CD14-positive monocyte (primary cell): Measurements from ENCODE around the gene RSPO3. TPM values are rescaled to one million over a fixed set of nuclear protein-coding genes. Genes with fewer than 3 reads are reported as not detected.

Experiments
- DNase-seq, 3 donors: peaks; one replicate each; pipeline ENCODE4 v3.0.0-alpha.2; 2011 to 2022
- H2AFZ ChIP-seq: 2 replicates; pipeline ENCODE4 v1.6.0; 2012; ENCODE audit warnings: mild to moderate bottlenecking, low read depth, low read length, inconsistent platforms; ENCODE audit not compliant: insufficient read depth, poor library complexity, severe bottlenecking
- H3K27ac ChIP-seq, 2 donors: 1 replicate in 1 of 2; 2 replicates in 1 of 2; pipeline ENCODE4 v1.5.1; 2012 to 2013; ENCODE audit warnings: low read length in 2 of 2, control low read depth in 1 of 2, inconsistent platforms in 1 of 2, low read depth in 1 of 2, mild to moderate bottlenecking in 1 of 2
- H3K27me3 ChIP-seq, 2 donors: one replicate each; pipeline versions ENCODE4 v1.6.0 to v1.6.1; 2011 to 2013; ENCODE audit warnings: low read length in 2 of 2; ENCODE audit not compliant: control insufficient read depth in 2 of 2, insufficient read depth in 2 of 2
- H3K36me3 ChIP-seq, 2 donors: replicated peaks in 1 of 2; 1 replicate in 1 of 2; 2 replicates in 1 of 2; pipeline versions ENCODE4 v1.5.1 to v1.6.1; 2012 to 2013; ENCODE audit warnings: low read length in 2 of 2, control low read depth in 1 of 2, inconsistent platforms in 1 of 2, mild to moderate bottlenecking in 1 of 2; ENCODE audit not compliant: insufficient read depth in 2 of 2, control insufficient read depth in 1 of 2
- H3K4me1 ChIP-seq, 2 donors: 1 replicate in 1 of 2; 2 replicates in 1 of 2; pipeline versions ENCODE4 v1.5.1 to v1.6.1; 2012 to 2013; ENCODE audit warnings: low read length in 2 of 2, control low read depth in 1 of 2, inconsistent platforms in 1 of 2, mild to moderate bottlenecking in 1 of 2, moderate library complexity in 1 of 2; ENCODE audit not compliant: insufficient read depth in 2 of 2, control insufficient read depth in 1 of 2
- H3K4me2 ChIP-seq: replicated peaks from 2 replicates; pipeline ENCODE3; 2012; ENCODE audit warnings: low read length, moderate library complexity, mild to moderate bottlenecking; ENCODE audit not compliant: poor library complexity, severe bottlenecking; ENCODE audit errors: extremely low read depth
- H3K4me3 ChIP-seq, 3 experiments: fragments of 200-600 bp in 1 of 3; sonication (generic) in 1 of 3; replicated peaks in 1 of 3; 1 replicate in 2 of 3; 2 replicates in 1 of 3; pipeline ENCODE4 v1.5.1; 2011 to 2013; ENCODE audit warnings: low read length in 3 of 3, mild to moderate bottlenecking in 3 of 3, control low read depth in 2 of 3, low read depth in 2 of 3, inconsistent platforms in 1 of 3, moderate library complexity in 1 of 3
- H3K79me2 ChIP-seq: 2 replicates; pipeline ENCODE4 v1.6.0; 2012; ENCODE audit warnings: mild to moderate bottlenecking, control low read depth, inconsistent platforms, low read length, moderate library complexity; ENCODE audit not compliant: insufficient read depth
- H3K9ac ChIP-seq: 2 replicates; pipeline ENCODE4 v1.6.0; 2017; ENCODE audit warnings: low read length, mild to moderate bottlenecking; ENCODE audit not compliant: insufficient read depth, poor library complexity, severe bottlenecking
- H3K9me3 ChIP-seq, 2 donors: replicated peaks in 1 of 2; 1 replicate in 1 of 2; 2 replicates in 1 of 2; pipeline versions ENCODE4 v1.5.1 to v1.6.1; 2012 to 2013; ENCODE audit warnings: low read length in 2 of 2, control low read depth in 1 of 2; ENCODE audit not compliant: control insufficient read depth in 1 of 2, insufficient read depth in 1 of 2
- H4K20me1 ChIP-seq: 2 replicates; pipeline ENCODE4 v1.6.0; 2012; ENCODE audit warnings: mild to moderate bottlenecking, low read length, control low read depth, moderate library complexity; ENCODE audit not compliant: insufficient read depth
- H3K27ac Mint-ChIP-seq, 7 donors: one replicate each; pipeline ENCODE4 v1.8.0; 2020; ENCODE audit warnings: mild to moderate bottlenecking in 7 of 7, mixed read lengths in 7 of 7, moderate library complexity in 6 of 7, inconsistent platforms in 2 of 7
- H3K27me3 Mint-ChIP-seq, 3 donors: one replicate each; pipeline ENCODE4 v1.8.0; 2021 to 2022; ENCODE audit warnings: low read depth in 3 of 3, mild to moderate bottlenecking in 3 of 3, mixed read lengths in 3 of 3, moderate library complexity in 3 of 3, inconsistent platforms in 1 of 3
- H3K36me3 Mint-ChIP-seq, 2 donors: one replicate each; pipeline ENCODE4 v1.8.0; 2020; ENCODE audit warnings: mixed read lengths in 2 of 2, inconsistent platforms in 1 of 2, mild to moderate bottlenecking in 1 of 2
- H3K4me1 Mint-ChIP-seq: one replicate; pipeline ENCODE4 v1.8.0; 2020; ENCODE audit warnings: mild to moderate bottlenecking, mixed read lengths
- H3K4me3 Mint-ChIP-seq, 2 donors: one replicate each; pipeline ENCODE4 v1.8.0; 2020; ENCODE audit warnings: mild to moderate bottlenecking in 2 of 2, mixed read lengths in 2 of 2, moderate library complexity in 1 of 2
- H3K9me3 Mint-ChIP-seq, 7 donors: one replicate each; pipeline ENCODE4 v1.8.0; 2020 to 2022; ENCODE audit warnings: mixed read lengths in 7 of 7, mild to moderate bottlenecking in 6 of 7, moderate library complexity in 6 of 7, inconsistent platforms in 2 of 7
- CTCF ChIP-seq: fragments of 200-600 bp; IDR thresholded peaks from one replicate; pipeline ENCODE4 v1.8.0; 2022; ENCODE audit warnings: antibody characterized with exemption, mild to moderate bottlenecking
- WGBS: methylation state at CpG from one replicate; pipeline ENCODE4 v1.1.5; 2013; ENCODE audit warnings: missing lambda C conversion rate; ENCODE audit not compliant: insufficient coverage; 5-methylcytosine and 5-hydroxymethylcytosine counted together
- intact Hi-C, 2 donors: fragments of 100-400 bp; cut with micrococcal nuclease; formaldehyde crosslinking; loops; one replicate each; pipeline versions ENCODE4 v1.15.0 to v1.15.1; 2023
- polyA plus RNA-seq, 3 donors: library from polyadenylated mRNA; depleted of rRNA in 1 of 3; unstranded in 2 of 3; stranded (reverse) in 1 of 3; fragments of 300-500 nt in 2 of 3; fragments of >200 nt in 1 of 3; fragmentation: Illumina TruSeq in 2 of 3; gene quantifications; 1 replicate in 2 of 3; 2 replicates in 1 of 3; pipeline ENCODE4 v1.2.3, GENCODE V29; 2012 to 2021

RSPO3 gene
- polyA plus RNA-seq, 3 donors, result not detected

GRCh38 chr6:127115084-127115655, 3.3 kb upstream of the RSPO3 start:
- H3K4me2 ChIP-seq, result no peak overlapping the region
- H3K27ac Mint-ChIP-seq, result no peak overlapping the region

GRCh38 chr6:127115746-127116145, 2.7 kb upstream of the RSPO3 start:
- DNase-seq, result no peak
- Histone ChIP-seq H4K20me1 (no peaks in the 10 kb centered on the region), H3K36me3 (no peaks in the 10 kb centered on the region), H3K4me2 (no peak overlapping the region), H2AFZ (no peak overlapping the region), H3K9me3 (peaks cover 0 to 21% of the 10 kb centered on the region in 2 donors), H3K9ac (no peak overlapping the region), H3K79me2 (no peaks in the 10 kb centered on the region), H3K27me3 (peaks cover 52 to 63% of the 10 kb centered on the region in 2 donors), H3K27ac (no peak overlapping the region), H3K4me1 (peaks cover 33 to 37% of the 10 kb centered on the region in 2 donors), H3K4me3 (no peak overlapping the region)
- Mint-ChIP-seq H3K27me3 (peaks cover 59 to 64% (median 63%) of the 10 kb centered on the region in 3 donors), H3K4me1 (peaks cover 34% of the 10 kb centered on the region), H3K36me3 (peaks cover 0 to 1% of the 10 kb centered on the region in 2 donors), H3K27ac (no peak overlapping the region), H3K4me3 (peak overlapping the region in 1 of 2 donors; percentile 62), H3K9me3 (peaks cover 3 to 11% (median 7%) of the 10 kb centered on the region in 7 donors)
- no peak for TF ChIP-seq CTCF
- WGBS, result 100% methylated on average over 1 of the region's 3 CpGs
- intact Hi-C loops, result loop anchor here in 1 of 2 donors (10.0 kb wide), 1 partner anchor 1121 kb away; no protein-coding TSS in a partner anchor

More at GRCh38 chr6:127115084-127115655, 3.3 kb upstream of the RSPO3 start:
- Histone ChIP-seq H2AFZ (no peak overlapping the region), H3K36me3 (no peaks in the 10 kb centered on the region), H3K79me2 (no peaks in the 10 kb centered on the region), H4K20me1 (no peaks in the 10 kb centered on the region), H3K9ac (no peak overlapping the region), H3K27ac (no peak overlapping the region), H3K27me3 (peaks cover 46 to 58% of the 10 kb centered on the region in 2 donors), H3K4me1 (peaks cover 37 to 39% of the 10 kb centered on the region in 2 donors), H3K9me3 (peaks cover 0 to 15% of the 10 kb centered on the region in 2 donors), H3K4me3 (no peak overlapping the region)
- Mint-ChIP-seq H3K36me3 (peaks cover 0 to 1% of the 10 kb centered on the region in 2 donors), H3K4me3 (peak overlapping the region in 1 of 2 donors; percentile 19), H3K4me1 (peaks cover 40% of the 10 kb centered on the region), H3K27me3 (peaks cover 54 to 58% (median 57%) of the 10 kb centered on the region in 3 donors), H3K9me3 (peaks cover 3 to 11% (median 7%) of the 10 kb centered on the region in 7 donors)
- no peak for DNase-seq
- intact Hi-C loops, result loop anchor here in 1 of 2 donors (10.0 kb wide), 1 partner anchor 1120 kb away; no protein-coding TSS in a partner anchor
- WGBS, result 100% methylated on average over 1 of the region's 2 CpGs
- TF ChIP-seq CTCF, result no peak
